ENCODE results near the gene EMP1.

Gene EMP1, protein sequence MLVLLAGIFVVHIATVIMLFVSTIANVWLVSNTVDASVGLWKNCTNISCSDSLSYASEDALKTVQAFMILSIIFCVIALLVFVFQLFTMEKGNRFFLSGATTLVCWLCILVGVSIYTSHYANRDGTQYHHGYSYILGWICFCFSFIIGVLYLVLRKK

DNA sequence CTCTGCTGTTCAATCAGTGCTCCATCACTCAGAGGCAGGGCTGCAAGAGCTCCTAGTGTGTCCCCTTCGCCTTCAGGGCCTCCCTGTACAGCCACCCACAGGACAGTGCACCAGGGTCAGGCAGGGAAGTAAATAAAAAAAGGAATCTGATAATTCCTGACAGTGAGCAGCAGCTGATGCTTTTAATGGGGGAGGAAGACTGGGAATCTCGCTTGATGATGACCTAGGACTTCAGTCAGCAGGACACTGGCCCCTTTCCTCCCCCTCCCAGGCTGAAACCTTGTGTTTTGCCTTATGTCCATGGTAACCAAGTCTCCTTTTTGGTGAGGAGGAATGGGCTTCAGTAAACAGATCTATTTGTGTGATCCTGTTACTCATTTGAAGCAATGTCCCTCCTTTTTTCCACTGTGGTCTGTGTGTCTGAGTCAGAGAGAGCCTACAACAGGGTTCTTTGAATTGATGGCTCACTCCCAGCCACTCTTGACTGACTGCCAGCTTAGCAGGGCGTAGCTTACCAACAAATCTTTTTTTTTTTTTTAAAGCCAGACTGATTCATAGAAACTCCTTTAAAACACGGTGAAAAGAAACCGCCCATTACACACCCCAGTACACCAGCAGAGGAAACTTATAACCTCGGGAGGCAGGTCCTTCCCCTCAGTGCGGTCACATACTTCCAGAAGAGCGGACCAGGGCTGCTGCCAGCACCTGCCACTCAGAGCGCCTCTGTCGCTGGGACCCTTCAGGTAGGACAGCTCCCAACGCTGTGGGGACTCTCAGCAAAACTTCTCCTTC is at the start of gene EMP1:
EMP1 (plus strand) TSS at position 597 of the 792 bp plus-strand sequence. CDS start 14,785 bp downstream, outside the sequence.
- DNase-seq = peak; percentile 46

DNA sequence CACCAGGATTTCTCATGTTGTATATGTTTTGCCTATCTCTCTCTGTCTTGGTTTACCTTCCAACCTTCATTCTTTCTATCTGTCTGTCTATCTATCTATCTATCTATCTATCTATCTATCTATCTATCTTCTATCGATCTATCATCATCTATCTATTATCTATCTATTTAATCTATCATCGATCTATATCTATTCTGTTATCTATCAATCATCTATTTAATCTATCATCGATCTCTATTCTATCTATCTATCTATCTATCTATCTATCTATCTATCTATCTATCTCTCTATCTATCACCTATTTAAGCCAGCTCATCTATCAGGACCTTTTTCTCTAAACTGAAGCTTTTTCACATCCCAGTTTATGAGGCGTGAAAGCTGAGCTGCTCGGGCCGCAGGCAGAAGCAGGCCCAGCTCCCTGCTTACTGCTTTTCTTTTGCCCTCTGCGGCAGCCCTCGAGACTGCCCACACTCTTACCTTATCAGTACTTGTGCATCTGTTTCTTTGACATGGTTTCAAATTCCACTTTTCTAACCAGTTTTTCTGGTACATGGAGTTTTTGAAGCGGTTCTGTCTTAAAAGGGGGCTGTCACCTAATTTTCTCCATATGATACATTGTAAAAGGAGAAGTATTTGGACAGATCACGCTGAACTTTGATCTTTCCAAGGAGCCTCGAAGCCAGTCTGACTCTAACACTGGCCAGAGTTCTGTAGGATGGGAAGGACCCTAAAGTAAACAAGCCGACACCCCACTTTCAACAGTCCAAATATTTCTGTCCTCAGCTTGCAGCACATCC is 48.6 kb upstream of the EMP1 start:
- DNase-seq = no peak

DNA sequence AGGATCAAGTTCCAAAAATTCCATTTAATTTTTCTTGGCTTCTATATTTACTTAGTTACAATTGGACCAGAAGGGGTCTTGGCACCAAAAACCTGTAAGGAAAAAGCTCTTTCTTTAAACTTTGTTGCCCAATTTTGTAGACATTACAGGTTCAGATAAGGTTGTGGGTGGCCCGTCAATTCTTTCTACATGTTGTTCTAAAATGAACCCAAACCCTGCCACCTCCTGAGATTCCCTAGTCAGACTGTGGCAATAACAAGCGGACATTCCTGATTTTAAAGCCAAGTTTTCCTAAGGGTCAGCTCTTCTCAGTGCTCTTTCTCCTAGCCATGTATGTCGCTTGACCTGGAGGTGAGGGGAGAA is 48.1 kb upstream of the EMP1 start:
- DNase-seq = no peak

DNA sequence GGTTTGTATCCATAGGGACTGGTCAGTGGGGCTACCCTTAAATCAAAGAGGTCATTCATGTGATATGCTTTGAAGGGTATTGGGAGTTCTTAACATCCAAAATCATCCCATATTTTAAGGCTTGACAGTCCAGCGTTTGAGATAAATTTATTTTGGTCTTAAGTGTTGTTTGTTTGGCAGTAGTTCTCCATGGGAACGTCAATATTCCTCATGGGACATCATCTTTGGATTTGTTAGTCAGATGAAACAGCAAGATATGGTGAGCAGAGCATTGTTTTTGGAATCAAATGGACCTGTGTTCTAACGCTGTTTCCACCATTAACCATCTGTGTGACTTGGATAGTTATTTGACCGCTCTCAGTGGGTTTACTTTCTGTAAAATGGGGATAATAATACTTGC is 47.1 kb upstream of the EMP1 start:
- DNase-seq = no peak

DNA sequence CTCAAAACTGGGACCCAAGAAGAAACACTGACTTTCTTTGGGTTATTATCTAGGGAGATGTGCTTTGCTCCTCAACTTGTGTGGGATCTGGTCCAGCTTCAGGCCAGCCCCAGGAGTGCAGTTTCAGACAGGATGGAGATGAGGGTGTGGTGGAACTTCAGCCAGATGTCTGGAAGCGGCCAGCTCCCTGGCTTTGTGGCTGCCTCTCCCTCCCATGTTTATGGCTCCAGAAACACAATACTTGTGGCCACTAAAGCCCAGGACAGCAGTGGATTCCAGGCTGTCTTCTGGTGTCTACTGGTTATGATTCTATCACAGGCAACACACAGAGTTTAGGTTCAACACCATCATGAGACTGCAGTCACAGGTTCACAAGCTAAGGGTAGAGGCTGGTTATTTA is 44.2 kb upstream of the EMP1 start:
- no peak for DNase-seq

DNA sequence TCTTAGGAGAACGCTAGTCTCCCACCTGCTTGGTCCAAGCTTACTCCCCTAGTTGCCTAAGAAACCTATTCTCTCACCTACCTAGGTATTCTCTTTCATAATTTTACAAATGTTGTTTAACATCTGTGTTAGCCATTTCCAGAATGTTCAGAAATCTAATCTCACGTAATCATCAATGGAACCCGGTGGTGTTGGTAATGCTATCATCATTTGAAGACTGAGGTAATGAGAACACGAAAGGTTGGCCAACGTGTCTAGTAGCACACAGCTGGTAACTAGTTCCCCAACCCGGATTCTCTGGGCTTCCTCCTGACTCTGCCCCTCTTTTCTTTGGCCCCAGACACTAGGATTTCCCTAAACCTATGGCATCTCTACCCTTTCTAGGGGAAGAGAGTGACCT is 43.8 kb upstream of the EMP1 start:
- no peak for DNase-seq

DNA sequence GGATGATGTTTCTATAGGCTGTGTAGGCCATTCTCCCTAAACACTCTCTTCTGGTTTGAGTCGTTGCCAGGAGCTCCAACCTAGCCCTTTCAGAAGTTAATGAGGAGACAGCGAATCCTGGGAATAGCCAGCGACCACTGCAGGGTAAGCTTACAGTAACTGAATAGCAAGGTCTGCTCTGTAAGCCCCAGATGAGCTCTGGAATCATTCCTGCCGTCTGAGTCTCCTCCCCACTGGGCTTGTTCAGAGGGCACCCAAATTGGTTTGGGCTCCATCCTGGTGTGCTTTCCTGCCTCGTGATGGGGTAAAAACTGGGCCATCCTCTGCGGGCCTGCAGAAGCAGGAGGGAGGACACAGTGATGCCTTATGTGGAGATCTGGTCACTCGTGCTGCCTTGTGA is 43.3 kb upstream of the EMP1 start:
- no peak for DNase-seq

DNA sequence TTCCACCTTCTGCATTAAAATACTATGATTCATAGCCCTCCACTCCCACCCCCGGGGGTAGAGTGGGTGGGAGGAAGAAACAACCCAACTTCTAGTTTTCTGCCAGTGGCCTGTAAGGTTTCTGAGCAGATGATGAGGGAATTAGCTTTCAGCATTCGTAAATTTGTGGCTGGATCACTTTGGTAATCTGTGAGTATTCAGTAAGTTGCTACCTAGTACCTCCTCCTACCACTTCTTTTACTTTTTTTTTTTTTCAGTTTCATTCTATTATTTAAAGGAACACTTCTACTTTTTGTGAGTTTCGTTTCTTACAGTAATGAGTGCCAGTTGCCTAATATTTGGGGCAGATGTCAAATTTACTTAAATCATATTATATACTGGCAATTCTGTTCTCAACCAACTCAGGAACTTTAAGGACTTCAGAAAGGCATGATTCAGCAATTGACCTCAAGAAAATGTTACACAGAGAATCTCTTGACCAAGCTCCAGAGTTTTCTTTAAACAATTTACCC is 42.4 kb upstream of the EMP1 start:
- no peak for DNase-seq

DNA sequence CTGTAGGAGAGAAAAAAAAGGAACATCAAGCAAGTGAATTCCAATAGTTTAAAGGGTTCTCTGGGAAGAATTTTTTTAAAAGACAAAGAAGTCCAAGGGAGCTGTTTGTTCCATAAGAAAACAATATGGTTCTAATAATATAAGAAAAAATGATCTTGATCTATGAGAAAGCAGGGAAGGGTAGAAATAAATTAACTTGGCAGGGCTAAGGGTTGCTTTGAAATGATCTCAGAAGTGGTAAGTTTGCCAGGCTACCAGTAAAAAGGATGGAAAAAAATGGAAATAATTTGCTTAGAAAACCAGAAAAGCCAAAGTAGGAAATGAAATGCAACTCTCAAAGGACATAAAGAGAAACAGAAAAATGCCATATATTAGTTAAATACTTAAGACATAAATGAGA is 41.7 kb upstream of the EMP1 start:
- DNase-seq = no peak

DNA sequence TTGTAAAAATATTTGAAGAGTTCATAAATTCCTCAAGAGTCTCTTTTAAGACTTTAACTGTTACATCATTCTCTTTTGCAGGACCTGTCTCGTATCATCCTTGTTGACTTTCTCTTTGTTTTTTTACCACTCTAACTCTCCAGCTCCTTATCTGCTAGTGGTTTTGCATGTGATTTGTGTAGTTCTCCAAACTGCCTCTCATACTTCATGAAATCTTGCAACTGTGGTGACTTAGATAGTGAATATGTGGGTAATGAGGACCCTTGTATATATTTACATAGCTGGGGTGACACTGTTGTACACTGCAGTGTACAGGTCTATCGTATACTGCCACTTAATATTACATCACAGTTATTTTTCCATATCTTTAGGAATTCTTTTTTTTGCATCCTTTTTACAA is 40.2 kb upstream of the EMP1 start:
- no peak for DNase-seq

DNA sequence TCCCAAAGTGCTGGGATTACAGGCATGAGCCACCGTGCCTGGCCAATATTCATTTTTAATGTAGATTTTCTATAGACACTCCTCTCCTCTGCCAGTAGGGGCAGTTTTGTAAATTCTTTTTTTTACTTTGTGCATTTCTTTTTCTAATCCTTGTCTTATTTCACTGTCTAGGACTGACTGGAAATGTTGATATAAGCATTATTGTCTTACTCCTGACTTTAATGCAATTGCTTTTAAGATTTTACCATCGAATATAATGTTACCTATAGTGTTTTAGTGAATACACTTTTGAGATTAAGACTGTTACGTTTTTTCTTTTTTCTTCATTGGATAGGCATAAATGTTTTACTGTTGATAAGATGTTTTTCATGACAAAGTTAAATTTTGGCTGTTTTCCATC is 35.4 kb upstream of the EMP1 start:
- DNase-seq = no peak

DNA sequence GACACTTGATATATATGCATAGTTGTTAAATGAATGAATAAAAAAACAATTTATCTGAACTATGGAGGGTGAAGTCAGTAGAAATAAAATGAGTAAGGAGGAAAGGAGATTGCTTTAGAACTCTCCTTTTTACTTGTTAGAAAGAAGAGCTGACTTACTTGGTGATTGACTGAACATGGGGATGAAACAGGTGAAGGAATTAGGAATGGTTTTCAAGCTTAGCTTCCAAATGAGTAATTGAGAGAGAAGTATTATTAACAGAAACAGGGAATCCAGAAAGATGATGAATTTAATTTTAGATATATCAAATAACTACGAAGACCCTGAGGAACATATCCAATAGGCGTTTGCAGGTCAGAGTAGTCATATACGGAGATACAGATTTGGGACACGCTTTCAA is 33.6 kb upstream of the EMP1 start:
- DNase-seq = no peak

DNA sequence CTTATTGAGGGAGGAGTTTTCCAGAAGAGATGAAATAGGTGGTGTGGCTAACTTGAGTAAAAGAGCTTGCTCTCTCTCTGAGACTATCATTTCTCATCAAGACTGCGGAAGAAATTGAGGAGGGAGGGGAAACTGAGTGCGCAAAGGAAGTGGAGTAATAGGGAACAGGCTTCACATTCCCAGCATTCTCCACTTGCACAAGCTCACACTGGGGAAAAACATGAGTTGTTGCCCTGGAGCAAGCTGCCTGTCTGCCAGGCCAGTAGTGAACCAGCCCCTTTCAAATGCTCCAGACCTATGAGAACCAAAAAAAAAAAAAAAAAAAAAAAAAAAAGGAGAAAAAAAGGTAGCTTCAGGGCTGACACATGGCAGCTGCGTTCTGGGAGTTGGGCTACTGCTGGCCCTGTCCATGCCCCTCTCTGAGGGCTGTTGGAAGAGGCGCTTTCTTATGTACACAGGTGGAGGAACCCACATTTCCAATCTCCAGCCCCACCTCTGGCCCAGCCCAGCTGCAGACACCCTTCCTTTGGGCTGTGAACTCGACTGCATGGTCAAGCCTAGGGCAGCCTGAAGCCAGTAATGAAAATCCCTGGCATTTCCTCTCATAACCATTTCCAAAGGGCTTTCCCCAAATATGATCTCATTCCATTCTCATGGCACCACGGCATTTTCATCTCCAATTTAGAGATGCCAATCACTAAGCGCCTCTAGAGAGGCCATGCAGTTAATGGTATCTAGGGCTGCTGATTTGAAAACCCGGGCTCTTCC is 32.5 kb upstream of the EMP1 start:
- DNase-seq = no peak

DNA sequence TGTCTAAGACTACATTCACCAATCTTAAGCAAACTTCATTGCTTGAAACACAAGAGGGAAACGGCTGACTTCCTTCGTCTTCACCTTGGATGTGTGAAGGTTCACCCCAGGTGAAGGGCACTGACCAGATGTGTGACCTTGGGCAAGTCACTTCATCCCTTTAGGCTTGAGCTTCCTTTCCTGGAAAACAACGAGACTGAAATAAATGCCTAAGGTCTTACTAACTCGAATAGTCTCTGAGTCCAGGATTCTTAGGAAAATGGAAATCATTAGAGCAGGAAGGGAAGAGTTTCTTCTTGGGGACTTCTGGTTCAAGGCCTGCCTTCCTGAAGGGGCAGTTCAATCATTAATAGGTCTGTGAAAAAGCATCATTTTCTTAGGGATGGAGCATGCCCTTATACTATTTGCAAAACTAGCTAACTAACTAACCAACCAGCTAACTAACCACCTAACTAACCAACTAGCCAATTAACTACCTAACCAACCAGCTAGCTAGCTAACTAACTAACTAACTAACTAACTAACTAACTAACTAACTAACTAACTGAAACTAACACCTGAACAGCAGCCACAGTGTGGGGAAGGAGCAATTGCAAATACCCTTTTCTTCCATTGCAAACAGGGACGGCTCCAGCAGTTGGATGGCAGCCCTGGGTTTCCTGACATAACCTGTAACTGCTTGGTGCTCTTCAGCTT is 31.5 kb upstream of the EMP1 start:
- no peak for DNase-seq

DNA sequence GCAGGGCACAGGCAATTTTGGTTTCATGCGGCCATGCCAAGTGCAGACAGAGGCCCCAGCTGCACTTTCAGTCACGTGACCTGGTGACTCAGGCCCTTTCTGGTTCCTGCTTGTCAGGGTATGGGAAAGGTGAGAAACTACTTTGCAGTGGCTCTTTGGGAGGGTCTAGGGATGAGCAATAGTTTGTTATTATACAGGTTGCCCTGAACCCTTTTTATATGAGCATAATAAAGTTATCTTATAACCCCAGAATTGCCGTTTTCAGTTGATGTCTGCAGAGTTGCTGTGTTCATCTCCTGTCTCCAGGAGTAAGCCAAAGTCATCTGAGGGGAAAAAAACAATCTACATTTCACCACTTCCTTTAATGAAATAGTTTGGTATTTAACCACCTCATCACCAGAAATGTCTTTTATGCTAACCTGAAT is 30.9 kb upstream of the EMP1 start:
- peak; percentile 2 for DNase-seq

DNA sequence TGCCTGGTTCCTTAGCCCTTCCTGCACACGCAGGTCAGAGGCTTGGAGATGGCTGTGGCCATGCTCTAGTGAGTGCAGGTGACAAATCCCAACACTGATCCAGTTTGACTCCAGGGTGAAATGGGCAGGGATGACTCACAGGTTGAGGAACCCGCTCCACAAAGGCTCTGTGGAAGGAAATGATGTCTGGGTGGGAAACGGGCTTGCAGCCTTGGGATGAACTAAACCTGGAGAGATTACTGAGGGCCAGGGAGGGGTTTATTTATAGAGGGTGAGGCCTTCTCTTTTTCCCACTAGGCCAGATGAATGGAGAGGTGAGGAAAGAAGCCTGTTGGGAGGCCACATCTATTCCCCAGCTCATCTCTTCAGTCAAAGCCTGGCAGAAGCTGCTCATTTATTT is 29.3 kb upstream of the EMP1 start:
- DNase-seq = no peak

DNA sequence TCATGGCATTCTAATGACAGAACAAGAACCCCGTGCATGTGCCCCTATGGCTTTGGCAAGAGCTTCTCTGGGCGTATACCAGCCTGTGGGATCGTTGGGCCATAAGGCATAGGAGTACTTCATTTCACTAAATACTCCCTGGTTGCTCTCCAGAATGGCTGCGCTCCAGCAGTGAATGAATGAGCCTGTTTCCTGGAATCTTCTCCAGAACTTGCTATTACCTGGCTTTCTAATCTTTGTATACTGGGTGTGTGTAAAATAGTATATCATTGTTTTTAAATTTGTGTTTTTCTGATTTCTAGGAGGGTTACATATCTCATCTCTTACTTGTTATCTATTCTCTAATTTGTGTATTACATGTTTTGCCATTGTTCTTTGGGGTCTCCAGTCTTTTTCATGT is 28.6 kb upstream of the EMP1 start:
- no peak for DNase-seq

DNA sequence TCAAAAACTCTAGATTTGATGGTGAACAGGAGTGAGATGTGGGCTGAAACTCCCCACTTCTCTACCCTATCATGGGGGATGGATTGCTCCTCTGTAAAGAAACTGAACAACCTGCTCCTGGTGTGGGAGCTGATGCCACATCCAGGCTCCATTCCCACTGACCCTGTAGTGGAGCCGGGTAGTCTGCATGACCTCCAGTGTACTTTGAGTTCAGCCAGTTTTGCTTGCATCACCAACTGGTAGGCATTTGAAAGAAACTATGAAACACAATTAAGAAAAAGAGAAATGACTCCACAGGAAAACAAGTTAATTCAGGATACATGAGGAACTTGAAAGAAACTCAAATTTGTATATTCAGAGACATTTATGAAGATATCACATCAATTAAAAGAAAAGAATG is 27.3 kb upstream of the EMP1 start:
- no peak for DNase-seq

DNA sequence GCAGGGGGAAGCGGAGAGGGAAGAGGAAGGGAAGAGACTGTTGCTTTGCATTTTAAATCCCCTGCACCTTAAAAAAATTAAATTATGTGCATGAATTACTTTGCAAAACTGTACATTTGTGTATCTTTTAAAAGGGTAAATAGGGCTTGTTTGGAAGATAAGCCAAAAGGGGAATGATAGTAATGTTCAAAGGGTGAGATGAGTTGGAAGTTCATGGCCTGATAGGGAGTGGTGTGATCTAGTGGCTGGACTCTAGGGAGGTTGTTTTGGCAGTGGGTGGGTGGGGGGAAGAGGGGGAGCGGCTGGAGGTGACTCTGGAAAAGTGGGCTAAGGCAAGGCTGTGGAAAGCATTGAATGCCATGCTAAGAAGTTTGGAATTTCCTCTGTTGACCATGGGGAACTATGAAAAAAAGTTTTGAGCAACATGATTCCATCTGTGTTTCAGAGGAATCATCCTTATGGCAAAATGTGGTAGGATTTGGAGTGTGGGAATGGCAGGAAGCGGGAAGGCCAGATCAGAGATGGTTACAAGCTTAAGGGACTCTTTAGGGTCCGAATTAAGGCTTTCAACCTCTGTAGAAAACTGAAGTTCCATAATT is 25.5 kb upstream of the EMP1 start:
- DNase-seq = no peak

DNA sequence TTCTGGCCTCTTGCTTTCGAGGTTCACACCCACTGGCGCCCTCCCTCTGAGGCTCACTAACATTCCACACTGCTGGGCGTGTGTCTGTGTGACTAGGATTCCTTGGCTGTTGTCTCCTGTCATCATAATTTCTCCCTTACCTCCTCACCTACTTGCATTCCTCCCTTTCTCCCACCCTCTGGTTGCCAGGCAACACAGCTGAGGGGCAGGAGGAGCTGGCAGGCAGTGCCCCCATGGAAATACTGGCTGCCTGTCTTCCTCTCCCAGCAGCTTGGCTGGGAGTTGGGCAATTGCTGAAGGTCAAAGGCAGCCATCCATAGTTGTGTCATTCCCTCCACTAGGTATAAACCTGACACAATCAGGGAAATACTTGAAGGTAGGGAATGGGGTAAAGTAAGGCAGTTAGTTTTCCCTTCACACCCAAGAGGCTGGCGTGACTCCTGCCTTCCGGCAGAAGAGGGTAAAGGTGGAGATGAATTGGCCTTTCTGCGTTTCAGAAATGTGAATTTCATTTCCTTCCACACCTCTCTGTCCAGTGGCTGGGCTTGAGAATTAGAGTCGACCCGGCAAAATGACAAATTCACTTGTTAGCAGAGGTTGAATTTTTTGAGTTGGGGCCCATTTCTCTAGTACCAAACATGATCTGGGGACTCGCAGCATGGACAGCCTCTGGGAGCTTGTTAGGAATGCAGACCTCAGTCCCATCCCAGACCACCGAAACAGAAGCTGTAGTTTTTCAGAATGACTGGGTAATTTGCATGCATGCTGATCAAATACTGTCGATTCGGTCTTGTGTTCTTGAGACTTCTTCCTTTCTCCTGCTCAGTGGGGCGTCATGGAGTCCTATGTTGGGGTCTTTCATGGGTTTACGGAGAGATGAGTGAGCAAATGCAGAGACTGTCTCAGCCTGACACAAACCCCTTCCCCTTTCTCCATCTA is 24.3 kb upstream of the EMP1 start:
- DNase-seq = no peak
